B cell (primary cell): ENCODE measurements around the gene DDAH2. TPM values are rescaled to one million over a fixed set of nuclear protein-coding genes. Genes with fewer than 3 reads are reported as not detected.

Source experiments
- ATAC-seq: fragments of 200-7000 bp; cut with Tn5 transposase; one replicate; pipeline ENCODE4 v1.10.0; 2021; ENCODE audit warnings: low read depth, mild to moderate bottlenecking, moderate number of reproducible peaks, moderate library complexity
- CTCF ChIA-PET: fragments of 350-600 bp; sonication (Branson Sonifier 250); formaldehyde crosslinking; loops from one replicate; lab custom pipeline; 2021; ENCODE audit warnings: antibody characterized with exemption, inconsistent platforms; lab: Charles Lee
- POLR2A ChIA-PET: fragments of 350-600 bp; sonication (Branson Sonifier 250); formaldehyde crosslinking; loops from one replicate; lab custom pipeline; 2021; ENCODE audit warnings: antibody characterized with exemption; lab: Charles Lee
- DNase-seq: peaks from one replicate; pipeline ENCODE4 v3.0.0; 2013
- H2AFZ ChIP-seq: 2 replicates; pipeline ENCODE4 v1.6.1; 2012; ENCODE audit warnings: mild to moderate bottlenecking, low read depth, low read length; ENCODE audit not compliant: insufficient read depth, poor library complexity, severe bottlenecking
- H3K27ac ChIP-seq, 2 donors: 1 replicate in 1 of 2; 2 replicates in 1 of 2; pipeline ENCODE4 v1.5.1; 2012 to 2013; ENCODE audit warnings: low read length in 2 of 2, mild to moderate bottlenecking in 2 of 2, moderate library complexity in 1 of 2
- H3K27me3 ChIP-seq, 4 experiments: fragments of 200-600 bp in 1 of 4; sonication (generic) in 1 of 4; replicated peaks in 1 of 4; 1 replicate in 2 of 4; 2 replicates in 2 of 4; pipeline versions ENCODE4 v1.6.1 to v1.7.0; 2013 to 2016; ENCODE audit warnings: low read length in 3 of 4, mild to moderate bottlenecking in 2 of 4, mixed read lengths in 1 of 4, moderate library complexity in 1 of 4; ENCODE audit not compliant: insufficient read depth in 4 of 4, control insufficient read depth in 3 of 4; ENCODE audit errors: control extremely low read depth in 1 of 4
- H3K36me3 ChIP-seq, 2 experiments: replicated peaks in 1 of 2; 1 replicate in 1 of 2; 2 replicates in 1 of 2; pipeline versions ENCODE4 v1.6.1 to v1.7.1; 2013; ENCODE audit warnings: low read length in 1 of 2; ENCODE audit not compliant: insufficient read depth in 2 of 2, control insufficient read depth in 1 of 2; ENCODE audit errors: control extremely low read depth in 1 of 2, extremely low read depth in 1 of 2
- H3K4me1 ChIP-seq, 2 donors: fragments of 200-600 bp in 1 of 2; sonication (generic) in 1 of 2; 1 replicate in 1 of 2; 2 replicates in 1 of 2; pipeline versions ENCODE4 v1.5.1 to v1.6.1; 2013 to 2017; ENCODE audit warnings: low read length in 2 of 2; ENCODE audit not compliant: control insufficient read depth in 2 of 2, insufficient read depth in 2 of 2
- H3K4me2 ChIP-seq: replicated peaks from 2 replicates; pipeline ENCODE3; 2012; ENCODE audit warnings: mild to moderate bottlenecking, low read depth, low read length; ENCODE audit not compliant: poor library complexity, severe bottlenecking
- H3K4me3 ChIP-seq, 5 experiments: fragments of 200-600 bp in 1 of 5; sonication (generic) in 1 of 5; 1 replicate in 3 of 5; 2 replicates in 2 of 5; pipeline versions ENCODE4 v1.5.1 to v1.7.0; 2011 to 2016; ENCODE audit warnings: low read length in 4 of 5, mild to moderate bottlenecking in 4 of 5, low read depth in 2 of 5, control low read depth in 1 of 5, moderate library complexity in 1 of 5; ENCODE audit not compliant: insufficient read depth in 1 of 5; ENCODE audit errors: control extremely low read depth in 1 of 5, extremely low read depth in 1 of 5
- H3K79me2 ChIP-seq: fragments of 200-600 bp; sonication (generic); one replicate; pipeline ENCODE4 v1.6.0; 2016; ENCODE audit warnings: low read length; ENCODE audit not compliant: control insufficient read depth, insufficient read depth
- H3K9ac ChIP-seq: fragments of 200-600 bp; sonication (generic); 2 replicates; pipeline ENCODE4 v1.6.1; 2017; ENCODE audit warnings: mild to moderate bottlenecking, low read length, moderate library complexity
- H3K9me3 ChIP-seq, 3 donors: one replicate each; pipeline versions ENCODE4 v1.6.1 to v1.7.1; 2013; ENCODE audit warnings: low read length in 2 of 3; ENCODE audit not compliant: control insufficient read depth in 2 of 3, insufficient read depth in 1 of 3; ENCODE audit errors: control extremely low read depth in 1 of 3
- H4K20me1 ChIP-seq: 2 replicates; pipeline ENCODE4 v1.6.0; 2012; ENCODE audit warnings: mild to moderate bottlenecking, low read length; ENCODE audit not compliant: insufficient read depth, control insufficient read depth, poor library complexity, severe bottlenecking
- H3K27ac Mint-ChIP-seq: one replicate; pipeline ENCODE4 v1.8.0; 2021; ENCODE audit warnings: mixed read lengths
- H3K27me3 Mint-ChIP-seq: one replicate; pipeline ENCODE4 v1.8.0; 2021; ENCODE audit warnings: mixed read lengths
- H3K4me1 Mint-ChIP-seq: one replicate; pipeline ENCODE4 v1.8.0; 2021; ENCODE audit warnings: mixed read lengths
- H3K4me3 Mint-ChIP-seq: one replicate; pipeline ENCODE4 v1.8.0; 2021; ENCODE audit warnings: mixed read lengths
- H3K9me3 Mint-ChIP-seq: one replicate; pipeline ENCODE4 v1.8.0; 2022; ENCODE audit warnings: mixed read lengths; ENCODE audit not compliant: insufficient read depth
- CTCF ChIP-seq: fragments of 200-600 bp; IDR thresholded peaks from one replicate; pipeline ENCODE4 v1.8.0; 2022; ENCODE audit warnings: antibody characterized with exemption, mild to moderate bottlenecking
- EZH2 ChIP-seq: IDR thresholded peaks from 2 replicates; pipeline ENCODE4 v1.6.1; 2012; ENCODE audit warnings: borderline replicate concordance, low read depth, mild to moderate bottlenecking, moderate library complexity, low read length; ENCODE audit not compliant: insufficient read depth, poor library complexity, severe bottlenecking
- WGBS: methylation state at CpG from one replicate; pipeline ENCODE4 v1.1.5; 2013; ENCODE audit warnings: missing lambda C conversion rate; ENCODE audit not compliant: insufficient coverage; 5-methylcytosine and 5-hydroxymethylcytosine counted together
- intact Hi-C: fragments of 100-400 bp; cut with micrococcal nuclease; formaldehyde crosslinking; loops from one replicate; pipeline ENCODE4 v1.10.0; 2022
- polyA plus RNA-seq: library from polyadenylated mRNA; depleted of rRNA; stranded (reverse); fragments of >200 nt; gene quantifications from 2 replicates; pipeline ENCODE4 v1.2.3, GENCODE V29; 2012
- total RNA-seq, 2 donors: library from RNA; stranded (reverse); fragments of 120-200 nt in 1 of 2; gene quantifications; 1 replicate in 1 of 2; 2 replicates in 1 of 2; pipeline versions ENCODE4 v1.2.3 to v1.2.4, GENCODE V29; 2013 to 2022

Gene DDAH2
- total and polyA plus RNA-seq, 2 donors (not counting 1 experiment from before 2014, with no cell fraction given), result 59.2 to 87.2 TPM

GRCh38 chr6:31740397-31741223 lies 11.5 kb upstream of the DDAH2 start:
- no peaks in the 10 kb centered on the region for H3K27me3 Mint-ChIP-seq
- 2% methylated on average over 26 of the region's 29 CpGs for WGBS

More at GRCh38 chr6:31740397-31741223, 11.5 kb upstream of the DDAH2 start:
- Mint-ChIP-seq H3K9me3 (no peaks in the 10 kb centered on the region), H3K27ac (peak overlapping the region; percentile 91), H3K4me3 (peak overlapping the region; percentile 97), H3K4me1 (peaks cover 54% of the 10 kb centered on the region)
- Histone ChIP-seq H3K9ac (peak overlapping the region; percentile 76), H4K20me1 (no peaks in the 10 kb centered on the region), H3K4me2 (peak overlapping the region; percentile 100), H3K79me2 (peaks cover 33% of the 10 kb centered on the region), H3K27me3 (no peaks in the 10 kb centered on the region), H2AFZ (peak overlapping the region; percentile 90), H3K9me3 (no peaks in the 10 kb centered on the region), H3K36me3 (peaks cover 0 to 4% of the 10 kb centered on the region in 2 experiments), H3K4me3 (peak overlapping the region; percentile 71 to 90 (median 81)), H3K4me1 (peaks cover 39 to 42% of the 10 kb centered on the region in 2 donors), H3K27ac (peak overlapping the region; percentile 40 to 96)
- ATAC-seq (peak; percentile 3), DNase-seq (no peak)
- no peak for TF ChIP-seq EZH2
- TF ChIP-seq CTCF, result no peak
- POLR2A ChIA-PET, result interaction anchor here (0.6 to 2.9 kb wide), 9 partner anchors 10 to 1973 kb away, joined by 3 to 20 read pairs (median 4); partner anchors contain the start of genes ABHD16A, DDAH2, HSPA1A and HSPA1L
- CTCF ChIA-PET, result interaction anchor here (1.0 to 7.8 kb wide), 12 partner anchors 11 to 190 kb away, joined by 3 to 90 read pairs (median 5); partner anchors contain the start of genes DDAH2, LSM2, LY6G5C and VWA7
- intact Hi-C loops, result no loop called here
